EH (cell line): ENCODE data around the gene PLEK.
"Not testable (repeated sequence)": the region's sequence is repeated elsewhere in the genome, so short reads cannot be mapped to it uniquely, and the experiment has no call there.

ENCODE experiments used
- DNase-seq: peaks from one replicate; pipeline ENCODE4 v3.0.0-alpha.2; 2015; ENCODE audit warnings: low read depth

The PLEK gene

GRCh38 chr2:68365087-68365486 lies at the start of gene PLEK:
PLEK (plus strand) TSS chr2:68365282; CDS start chr2:68365352, 70 bp downstream.
- no peak for DNase-seq

- DNase-seq, result peak; percentile 67
Measured at GRCh38 chr2:68316111-68316510, 49.0 kb upstream of the PLEK start.

- DNase-seq, result peak; percentile 27
Measured at GRCh38 chr2:68317971-68318913, 46.8 kb upstream of the PLEK start.

- peak; percentile 35 for DNase-seq
Measured at GRCh38 chr2:68318914-68319397, 46.1 kb upstream of the PLEK start.

- peak; percentile 88 for DNase-seq
Measured at GRCh38 chr2:68319398-68320117, 45.5 kb upstream of the PLEK start, which contains the start of gene CNRIP1. CNRIP1 (minus strand) TSS chr2:68319949; CDS start chr2:68319400, 549 bp downstream.

- DNase-seq, result no peak
Measured at GRCh38 chr2:68320118-68320641, 44.9 kb upstream of the PLEK start.

- DNase-seq, result no peak
Measured at GRCh38 chr2:68325056-68325455, 40.0 kb upstream of the PLEK start.

GRCh38 chr2:68328901-68329300 lies 36.2 kb upstream of the PLEK start:
- no peak for DNase-seq

- DNase-seq, result peak; percentile 67
Measured at GRCh38 chr2:68330691-68331090, 34.4 kb upstream of the PLEK start.

GRCh38 chr2:68333009-68333408 lies 32.1 kb upstream of the PLEK start:
- no peak for DNase-seq

GRCh38 chr2:68333931-68334330 lies 31.2 kb upstream of the PLEK start:
- DNase-seq, result no peak

- DNase-seq, result peak; percentile 89
Measured at GRCh38 chr2:68336192-68336591, 28.9 kb upstream of the PLEK start.

GRCh38 chr2:68340226-68341061 lies 24.6 kb upstream of the PLEK start:
- DNase-seq, result peak; percentile 23

- DNase-seq, result no peak
Measured at GRCh38 chr2:68341062-68341329, 24.1 kb upstream of the PLEK start.

GRCh38 chr2:68341583-68341982 lies 23.5 kb upstream of the PLEK start:
- DNase-seq, result no peak

- DNase-seq, result no peak
Measured at GRCh38 chr2:68342470-68342869, 22.6 kb upstream of the PLEK start.

GRCh38 chr2:68344031-68344430 lies 21.1 kb upstream of the PLEK start:
- DNase-seq, result peak; percentile 28

- peak; percentile 18 for DNase-seq
Measured at GRCh38 chr2:68345129-68345875, 19.8 kb upstream of the PLEK start.

- not testable (repeated sequence) for DNase-seq
Measured at GRCh38 chr2:68349091-68349490, 16.0 kb upstream of the PLEK start.

GRCh38 chr2:68351997-68352396 lies 13.1 kb upstream of the PLEK start:
- no peak for DNase-seq
